HG03095 (cell line): ENCODE results near the gene NISCH.

ENCODE experiments used
- ATAC-seq: cut with Tn5 transposase; IDR thresholded peaks from one replicate; pipeline ENCODE4 v1.9.1; 2021; ENCODE audit warnings: moderate library complexity; ENCODE audit not compliant: unreplicated experiment

NISCH gene

GRCh38 chr3:52435246-52436101 lies 19.9 kb upstream of the NISCH start:
- no peak for ATAC-seq

GRCh38 chr3:52436500-52437149 lies 18.8 kb upstream of the NISCH start:
- no peak for ATAC-seq

- no peak for ATAC-seq
Measured at GRCh38 chr3:52437326-52438103, 17.9 kb upstream of the NISCH start.

- no peak for ATAC-seq
Measured at GRCh38 chr3:52438104-52438376, 17.4 kb upstream of the NISCH start.

- ATAC-seq, result no peak
Measured at GRCh38 chr3:52438579-52439425, 16.6 kb upstream of the NISCH start.

- no peak for ATAC-seq
Measured at GRCh38 chr3:52439426-52440248, 15.8 kb upstream of the NISCH start.

- no peak for ATAC-seq
Measured at GRCh38 chr3:52440249-52440551, 15.2 kb upstream of the NISCH start.

GRCh38 chr3:52440671-52441070 lies 14.7 kb upstream of the NISCH start:
- ATAC-seq, result no peak

GRCh38 chr3:52441091-52441771 lies 14.2 kb upstream of the NISCH start:
- no peak for ATAC-seq

- ATAC-seq, result no peak
Measured at GRCh38 chr3:52441772-52442332, 13.6 kb upstream of the NISCH start.

GRCh38 chr3:52442409-52443267 lies 12.8 kb upstream of the NISCH start:
- ATAC-seq, result no peak

GRCh38 chr3:52443268-52443610 lies 12.2 kb upstream of the NISCH start:
- no peak for ATAC-seq

- no peak for ATAC-seq
Measured at GRCh38 chr3:52443791-52444687, 11.4 kb upstream of the NISCH start.

GRCh38 chr3:52444860-52445793 lies 10.3 kb upstream of the NISCH start, which contains the start of gene SEMA3G:
SEMA3G (minus strand) TSS chr3:52445103; CDS start chr3:52445027, 76 bp downstream.
- ATAC-seq, result peak; percentile 84

GRCh38 chr3:52446042-52446441 lies 9.4 kb upstream of the NISCH start:
- no peak for ATAC-seq
